Ramos (cell line): Measurements from ENCODE around the gene ZNF358.
"Not testable (repeated sequence)": the region's sequence is repeated elsewhere in the genome, so short reads cannot be mapped to it uniquely, and the experiment has no call there.

Experiments
- in situ Hi-C: fragments of 300-500 bp; cut with MboI; formaldehyde crosslinking; loops from one replicate; pipeline ENCODE4 v1.14.3; 2022; ENCODE audit warnings: low sequenced_read_pairs; ENCODE audit not compliant: unreplicated experiment

The ZNF358 gene

GRCh38 chr19:7534531-7535046 lies 18.7 kb downstream of the ZNF358 start:
- in situ Hi-C loops, result no loop called here

DNA sequence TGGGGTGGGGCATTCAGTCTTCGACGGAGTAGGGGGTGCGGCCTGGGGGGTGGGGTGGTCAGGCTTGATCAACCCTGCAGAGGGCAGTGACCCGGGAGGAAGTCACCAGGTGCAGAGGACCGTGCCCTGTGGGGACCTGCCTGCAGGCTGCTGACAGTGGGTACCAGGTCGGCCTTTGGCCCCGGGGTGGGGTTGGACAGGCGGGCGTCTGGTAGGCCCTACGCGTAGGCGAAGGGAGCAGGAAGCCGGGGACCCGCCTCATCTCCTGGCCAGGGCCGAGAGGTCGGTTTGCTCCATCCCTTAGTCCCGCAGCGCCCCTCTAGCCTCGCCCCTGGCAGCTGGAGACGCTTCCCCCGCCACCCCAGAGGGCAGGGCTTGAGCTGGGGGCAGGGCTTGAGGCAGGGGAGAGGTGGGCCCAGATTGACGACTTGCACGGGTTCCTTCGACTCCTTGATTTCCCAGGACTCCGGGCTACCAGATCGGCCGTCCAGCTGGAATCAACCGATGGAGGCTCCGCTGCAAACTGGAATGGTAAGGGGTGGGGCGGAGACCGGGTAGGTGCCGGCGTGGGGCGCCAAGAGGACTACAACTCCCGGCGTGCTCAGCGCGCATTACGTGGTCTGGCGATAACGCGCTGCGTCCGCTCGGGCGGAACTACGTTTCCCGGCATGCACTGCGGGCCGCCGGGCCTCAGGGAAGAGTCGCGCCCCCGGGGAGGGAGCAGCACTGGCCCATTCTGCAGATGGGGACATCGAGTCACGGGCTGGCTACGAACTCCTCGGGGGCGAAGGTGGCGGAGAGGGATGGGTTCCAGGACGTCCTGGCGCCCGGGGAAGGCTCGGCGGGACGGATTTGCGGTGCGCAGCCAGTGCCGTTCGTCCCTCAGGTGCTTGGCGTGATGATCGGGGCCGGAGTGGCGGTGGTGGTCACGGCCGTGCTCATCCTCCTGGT lies 19.4 kb downstream of the ZNF358 start, which contains the start of gene PNPLA6:
Gene PNPLA6 (plus strand): TSS at position 671 of the 951 bp plus-strand sequence. CDS start 72 bp downstream, at position 743.
- in situ Hi-C loops, result no loop called here

DNA sequence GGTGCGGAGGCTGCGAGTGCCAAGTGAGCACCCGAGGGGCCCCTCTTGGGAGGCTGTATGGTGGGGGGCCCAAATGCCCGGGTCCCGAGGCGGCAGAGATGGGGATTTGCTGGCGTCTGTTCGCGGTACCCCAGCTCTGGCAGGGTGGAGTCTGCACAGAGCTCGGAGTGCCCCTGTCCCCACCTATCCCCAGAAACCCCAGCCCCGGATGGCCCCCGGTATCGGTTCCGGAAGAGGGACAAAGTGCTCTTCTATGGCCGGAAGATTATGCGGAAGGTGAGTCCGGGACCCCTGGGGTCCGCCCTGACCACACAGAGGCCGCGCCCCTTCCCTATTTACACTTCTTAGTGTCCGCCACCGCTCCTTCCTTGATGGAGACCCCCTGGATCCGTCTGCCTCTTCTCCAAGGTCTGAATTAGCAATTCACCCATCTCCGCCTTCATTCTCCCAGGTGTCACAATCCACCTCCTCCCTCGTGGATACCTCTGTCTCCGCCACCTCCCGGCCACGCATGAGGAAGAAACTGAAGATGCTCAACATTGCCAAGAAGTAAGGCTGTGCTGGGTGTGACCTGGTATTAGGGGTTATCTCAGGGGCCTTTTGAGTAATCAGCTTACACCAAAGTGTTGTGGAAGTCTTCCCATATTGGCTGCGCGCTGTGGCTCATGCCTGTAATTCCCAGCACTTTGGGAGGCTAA lies 20.2 kb downstream of the ZNF358 start:
- in situ Hi-C loops, result no loop called here

GRCh38 chr19:7538990-7539389 lies 23.1 kb downstream of the ZNF358 start:
- in situ Hi-C loops, result not testable (repeated sequence)

DNA sequence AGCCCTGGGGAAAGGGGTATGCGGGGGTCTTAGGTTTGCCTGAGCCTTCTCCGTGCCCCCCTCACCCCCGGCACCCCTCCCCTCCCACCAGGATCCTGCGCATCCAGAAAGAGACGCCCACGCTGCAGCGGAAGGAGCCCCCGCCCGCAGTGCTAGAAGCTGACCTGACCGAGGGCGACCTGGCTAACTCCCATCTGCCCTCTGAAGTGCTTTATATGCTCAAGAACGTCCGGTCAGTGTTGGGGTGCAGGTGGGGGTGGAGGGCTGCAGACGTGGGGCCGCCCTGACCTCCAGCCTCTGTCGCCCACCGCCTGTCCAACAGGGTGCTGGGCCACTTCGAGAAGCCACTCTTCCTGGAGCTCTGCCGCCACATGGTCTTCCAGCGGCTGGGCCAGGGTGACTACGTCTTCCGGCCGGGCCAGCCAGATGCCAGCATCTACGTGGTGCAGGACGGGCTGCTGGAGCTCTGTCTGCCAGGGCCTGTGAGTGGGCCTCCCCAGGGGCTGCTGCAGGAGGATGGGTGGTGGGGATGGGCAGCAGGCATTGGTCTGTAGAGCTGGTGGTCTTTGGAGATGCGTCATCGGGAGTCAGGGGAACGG lies 24.0 kb downstream of the ZNF358 start:
- in situ Hi-C loops, result no loop called here

DNA sequence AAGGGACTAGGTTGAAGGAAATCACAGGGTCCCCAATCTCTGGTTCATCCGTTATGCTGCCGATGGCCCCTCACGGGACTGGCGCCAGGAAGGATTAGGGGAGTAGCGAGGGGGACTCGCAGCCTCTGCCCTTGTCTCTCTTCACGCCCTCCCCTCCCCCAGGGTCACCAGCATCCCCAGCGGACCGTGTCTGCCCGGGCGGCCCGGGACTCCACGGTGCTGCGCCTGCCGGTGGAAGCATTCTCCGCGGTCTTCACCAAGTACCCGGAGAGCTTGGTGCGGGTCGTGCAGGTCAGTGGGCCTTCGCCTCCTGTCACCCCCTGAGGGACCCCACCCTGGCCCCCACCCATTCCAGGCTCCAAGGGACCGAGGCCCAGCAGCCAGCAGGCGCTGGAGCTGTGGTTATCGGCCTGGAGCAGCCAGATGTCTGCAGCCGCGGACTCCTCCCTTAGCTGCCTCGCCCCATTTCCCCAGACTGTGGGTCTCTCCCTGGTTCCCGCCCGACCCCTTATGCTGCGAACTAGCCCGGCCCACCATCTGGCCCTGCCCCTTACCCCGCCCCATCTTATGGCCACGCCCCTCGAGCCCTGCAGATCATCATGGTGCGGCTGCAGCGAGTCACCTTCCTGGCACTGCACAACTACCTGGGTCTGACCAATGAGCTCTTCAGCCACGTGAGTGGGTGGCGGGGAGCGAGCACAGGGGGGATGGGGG lies 25.0 kb downstream of the ZNF358 start:
- in situ Hi-C loops, result no loop called here

DNA sequence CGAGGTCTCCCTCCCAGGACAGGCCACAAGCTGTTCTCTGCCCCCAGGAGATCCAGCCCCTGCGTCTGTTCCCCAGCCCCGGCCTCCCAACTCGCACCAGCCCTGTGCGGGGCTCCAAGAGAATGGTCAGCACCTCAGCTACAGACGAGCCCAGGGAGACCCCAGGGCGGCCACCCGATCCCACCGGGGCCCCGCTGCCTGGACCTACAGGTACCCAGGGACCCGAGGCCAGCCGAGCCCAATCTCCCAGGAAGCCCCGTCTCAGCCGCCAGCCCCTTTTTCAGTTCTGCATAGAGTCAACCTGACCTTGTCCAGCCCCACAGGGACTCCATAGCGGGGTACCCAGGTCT lies 25.5 kb downstream of the ZNF358 start:
- in situ Hi-C loops, result no loop called here

- in situ Hi-C loops, result no loop called here
These were observed 26.0 kb downstream of the ZNF358 start for GRCh38 chr19:7541828-7542443.

GRCh38 chr19:7542556-7543348 lies 26.8 kb downstream of the ZNF358 start:
- in situ Hi-C loops, result no loop called here

DNA sequence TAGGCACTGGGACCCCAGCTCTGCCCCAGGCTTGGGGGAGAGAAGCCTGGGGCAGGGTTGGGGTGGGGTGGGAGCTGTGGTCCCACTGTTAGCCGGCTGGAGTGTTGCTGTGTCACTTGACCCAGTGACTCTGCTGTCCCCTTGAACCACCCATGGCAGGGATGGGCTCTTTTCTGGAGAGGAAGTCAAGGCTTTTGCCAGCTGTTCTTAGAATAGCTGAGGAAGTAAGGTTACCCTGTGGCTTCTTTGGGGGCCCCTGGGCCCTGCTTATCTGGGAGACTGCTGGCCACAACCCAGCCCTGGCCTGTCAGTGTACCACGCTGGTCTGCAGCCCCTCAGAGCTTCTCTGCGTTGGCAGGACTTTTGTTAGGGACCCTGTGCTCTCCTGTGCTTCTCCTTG lies 28.7 kb downstream of the ZNF358 start:
- in situ Hi-C loops, result no loop called here

DNA sequence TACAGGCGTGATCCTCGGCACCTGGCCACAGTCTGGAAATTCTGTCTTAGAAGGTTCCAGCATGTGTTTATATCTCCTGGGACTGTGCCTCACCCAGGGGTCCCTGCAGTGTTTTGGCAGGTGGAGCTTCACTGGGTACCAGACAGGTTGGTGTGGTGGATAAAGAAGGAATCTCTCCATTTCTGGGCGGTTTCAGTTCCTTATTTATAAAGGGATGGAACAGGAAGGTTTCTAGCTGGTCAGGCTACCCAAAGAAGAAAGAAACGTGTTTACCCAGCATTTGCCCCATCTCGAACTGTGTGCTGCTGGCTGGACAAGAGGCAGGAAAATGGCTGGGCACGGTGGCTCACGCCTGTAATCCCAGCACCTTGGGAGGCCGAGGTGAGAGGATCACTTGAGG lies 29.4 kb downstream of the ZNF358 start:
- in situ Hi-C loops, result no loop called here

DNA sequence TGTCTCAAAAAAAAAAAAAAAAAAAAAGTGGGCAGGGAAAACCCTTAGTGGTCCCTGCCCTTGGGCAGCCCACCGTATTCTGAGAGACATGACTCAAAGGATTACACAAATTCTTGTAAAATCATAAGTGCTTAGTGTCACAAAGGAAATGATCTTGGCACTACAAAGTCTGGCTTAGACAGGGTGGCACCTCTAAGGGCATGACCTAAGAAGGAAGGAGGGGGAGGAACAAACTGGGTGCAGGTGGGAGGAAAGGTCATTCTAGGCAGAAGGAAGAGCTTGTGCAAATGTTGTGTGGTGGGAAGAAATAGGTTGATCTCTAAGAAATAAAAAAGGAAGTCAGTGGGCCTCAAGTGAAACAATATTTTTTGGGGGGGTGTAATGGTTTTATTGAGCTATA lies 30.0 kb downstream of the ZNF358 start:
- in situ Hi-C loops, result no loop called here

DNA sequence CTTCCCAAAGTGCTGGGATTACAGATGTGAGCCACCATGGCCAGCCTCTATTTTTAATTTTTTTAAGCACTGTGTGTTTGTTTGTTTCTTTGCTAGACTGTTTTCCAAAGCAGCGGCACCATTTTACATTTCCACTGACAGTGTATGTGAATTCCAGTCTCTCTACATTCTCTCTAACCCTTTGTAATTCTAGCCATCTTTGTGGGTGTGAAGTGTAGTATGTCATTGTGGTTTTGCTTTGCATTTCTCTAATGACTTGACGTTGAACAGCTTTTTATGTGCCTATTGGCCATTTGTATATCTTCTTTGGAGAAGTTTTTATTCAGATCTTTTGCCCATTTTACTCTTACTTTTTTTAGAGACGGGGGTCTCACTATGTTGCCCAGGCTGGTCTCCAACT lies 31.3 kb downstream of the ZNF358 start:
- in situ Hi-C loops, result no loop called here

DNA sequence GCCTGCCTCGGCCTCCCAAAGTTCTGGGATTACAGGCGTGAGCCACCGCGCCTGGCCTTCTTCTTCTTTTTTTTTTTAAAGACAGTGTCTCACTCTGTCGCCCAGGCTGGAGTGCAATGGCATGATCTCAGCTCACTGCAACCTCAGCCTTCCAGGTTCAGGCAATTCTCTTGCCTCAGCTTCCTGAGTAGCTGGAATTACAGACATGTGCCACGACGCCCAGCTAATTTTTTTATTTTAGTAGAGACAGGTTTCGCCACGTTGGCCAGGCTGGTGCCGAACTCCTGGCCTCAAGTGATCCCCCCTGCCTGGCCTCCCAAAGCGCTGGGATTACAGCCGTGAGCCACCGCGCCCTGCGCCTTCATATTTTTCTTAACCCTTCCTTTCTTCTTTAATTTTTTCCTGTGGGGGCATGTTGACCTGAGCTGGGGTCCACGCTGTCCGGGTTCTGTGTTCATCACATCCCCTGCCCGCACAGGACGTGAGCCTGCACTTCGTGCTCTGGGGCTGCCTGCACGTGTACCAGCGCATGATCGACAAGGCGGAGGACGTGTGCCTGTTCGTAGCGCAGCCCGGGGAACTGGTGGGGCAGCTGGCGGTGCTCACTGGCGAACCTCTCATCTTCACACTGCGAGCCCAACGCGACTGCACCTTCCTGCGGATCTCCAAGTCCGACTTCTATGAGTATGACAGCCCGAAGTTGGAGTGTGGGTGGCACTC lies 33.7 kb downstream of the ZNF358 start:
- in situ Hi-C loops, result no loop called here

GRCh38 chr19:7550169-7550770 lies 34.4 kb downstream of the ZNF358 start:
- in situ Hi-C loops, result no loop called here

DNA sequence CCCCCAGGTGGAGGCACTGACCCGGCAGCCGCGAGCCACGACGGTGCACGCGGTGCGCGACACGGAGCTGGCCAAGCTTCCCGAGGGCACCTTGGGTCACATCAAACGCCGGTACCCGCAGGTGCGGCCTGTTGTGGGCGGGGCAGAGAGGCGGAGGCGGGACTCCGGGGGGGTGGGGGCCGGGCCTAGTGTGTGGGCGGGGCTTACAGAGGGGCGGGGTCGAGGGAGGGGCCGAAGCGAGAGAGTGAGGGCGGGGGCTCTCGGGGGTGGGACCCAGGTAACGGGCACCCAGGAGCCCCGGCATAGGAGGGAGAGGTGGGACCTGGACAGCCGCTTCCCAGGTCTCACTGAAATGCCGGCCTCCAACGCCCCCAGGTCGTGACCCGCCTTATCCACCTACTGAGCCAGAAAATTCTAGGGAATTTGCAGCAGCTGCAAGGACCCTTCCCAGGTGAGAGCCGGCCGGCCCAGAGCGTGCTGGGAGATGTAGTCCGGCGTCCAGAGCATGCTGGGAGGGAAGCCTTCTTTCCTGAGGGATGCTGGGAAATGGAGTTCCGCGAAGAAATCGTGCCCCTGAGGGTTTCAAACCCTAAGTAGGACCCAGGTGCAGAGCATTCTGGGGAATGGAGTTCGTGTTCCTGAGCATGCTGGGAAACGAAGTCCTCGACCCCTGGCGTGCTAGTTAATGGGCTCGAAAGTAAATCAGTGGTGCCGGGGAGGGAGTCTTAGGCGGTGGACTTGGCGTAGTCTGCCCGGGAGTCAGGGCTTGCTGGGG lies 35.3 kb downstream of the ZNF358 start:
- in situ Hi-C loops, result no loop called here

- in situ Hi-C loops, result no loop called here
These were observed 36.9 kb downstream of the ZNF358 start for GRCh38 chr19:7552781-7553180.
